Kasumi-1 (cell line): ENCODE measurements around the gene PIPOX.
A peak's percentile ranks its signal among the peaks of the same experiment; 100 is the strongest.
"Not testable (repeated sequence)": the region's sequence is repeated elsewhere in the genome, so short reads cannot be mapped to it uniquely, and the experiment has no call there.

Experiments
- DNase-seq, 2 experiments: peaks; one replicate each; lab custom pipeline; 2025; lab: John Stamatoyannopoulos, UW

The PIPOX gene

DNA sequence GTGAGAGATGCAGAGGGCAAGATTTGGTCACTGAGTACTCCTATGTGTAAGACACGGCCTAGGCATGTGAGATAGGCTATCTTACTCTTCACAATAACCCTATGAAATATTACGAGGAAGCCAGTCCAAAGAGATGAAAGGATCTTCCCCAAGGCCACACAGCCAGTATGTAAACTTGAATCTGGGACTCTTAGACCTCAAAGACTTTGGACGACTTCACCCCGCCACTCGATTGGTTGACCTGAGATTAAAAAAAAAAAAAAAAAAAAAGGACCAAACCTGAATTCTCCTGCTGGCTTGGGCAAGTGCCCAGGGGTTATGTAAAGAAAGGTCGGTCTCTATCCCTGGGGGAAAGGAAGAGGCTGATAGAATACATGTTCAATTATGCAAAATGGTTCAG is 33.1 kb downstream of the PIPOX start:
- no peak for DNase-seq

- no peak for DNase-seq
These were observed 33.8 kb downstream of the PIPOX start for GRCh38 chr17:29076722-29077121.

GRCh38 chr17:29077320-29077719 is 34.4 kb downstream of the PIPOX start:
- DNase-seq, result no peak

DNA sequence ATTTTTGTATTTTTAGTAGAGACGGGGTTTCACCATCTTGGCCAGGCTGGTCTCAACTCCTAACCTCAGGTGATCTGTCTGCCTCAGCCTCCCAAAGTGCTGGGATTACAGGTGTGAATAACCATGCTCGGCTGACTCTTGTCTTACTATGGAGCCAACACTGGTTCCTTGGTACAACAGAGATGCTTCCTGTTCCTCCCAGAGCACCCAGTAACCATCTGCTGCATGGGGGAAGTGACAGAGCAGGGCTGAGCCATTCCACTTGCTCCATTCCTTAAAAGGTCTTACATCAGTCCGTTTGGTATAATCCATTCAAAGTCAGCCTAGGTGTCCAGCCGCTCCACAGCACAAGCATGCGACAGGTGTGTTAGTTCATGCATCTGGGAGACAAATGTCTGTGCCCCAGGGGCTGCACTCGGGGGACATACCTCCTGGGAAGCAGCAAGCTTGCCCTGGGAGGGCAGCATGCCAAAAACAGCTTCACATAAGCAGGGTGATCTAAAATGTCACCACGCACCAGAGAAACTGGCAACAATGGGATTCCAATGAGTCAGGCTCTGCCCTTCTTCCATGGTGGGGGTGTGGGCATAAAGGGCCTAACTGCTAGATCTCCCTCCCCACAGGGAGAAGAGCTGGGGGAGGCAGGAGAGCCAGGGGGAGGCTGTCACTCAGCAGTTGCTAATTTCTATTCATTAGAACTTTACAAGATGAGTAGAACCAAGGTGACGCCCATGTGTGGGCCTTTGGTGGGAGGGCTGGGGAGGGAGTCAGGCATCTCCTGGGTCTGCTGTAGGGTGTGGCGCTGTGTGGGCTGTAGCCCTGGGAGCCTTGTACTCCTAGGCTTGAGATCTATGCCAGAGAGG is 35.5 kb downstream of the PIPOX start:
- peak in 1 of 2 experiments; percentile 10 for DNase-seq

DNA sequence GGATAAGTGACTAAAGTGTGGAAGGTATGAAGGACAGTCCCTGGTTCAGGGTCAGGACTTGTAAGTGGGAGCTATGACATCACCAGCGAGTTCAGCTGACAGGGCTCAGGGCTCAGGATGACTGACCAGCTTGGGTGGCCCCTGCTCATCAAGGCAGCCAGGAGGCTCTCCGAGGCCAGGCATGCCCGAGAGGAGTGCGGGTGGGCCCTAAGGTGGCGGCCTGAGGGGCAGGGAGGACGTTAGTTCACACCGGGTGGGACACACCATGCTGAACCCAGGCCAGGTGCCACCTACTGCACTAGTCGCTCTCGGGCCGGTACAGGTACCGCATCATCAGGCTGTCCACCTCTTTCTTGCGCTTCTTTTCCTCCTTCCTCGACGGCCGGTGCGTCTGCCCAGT is 36.5 kb downstream of the PIPOX start:
- DNase-seq, result no peak

- no peak for DNase-seq
These were observed 36.9 kb downstream of the PIPOX start for GRCh38 chr17:29079887-29080286.

DNA sequence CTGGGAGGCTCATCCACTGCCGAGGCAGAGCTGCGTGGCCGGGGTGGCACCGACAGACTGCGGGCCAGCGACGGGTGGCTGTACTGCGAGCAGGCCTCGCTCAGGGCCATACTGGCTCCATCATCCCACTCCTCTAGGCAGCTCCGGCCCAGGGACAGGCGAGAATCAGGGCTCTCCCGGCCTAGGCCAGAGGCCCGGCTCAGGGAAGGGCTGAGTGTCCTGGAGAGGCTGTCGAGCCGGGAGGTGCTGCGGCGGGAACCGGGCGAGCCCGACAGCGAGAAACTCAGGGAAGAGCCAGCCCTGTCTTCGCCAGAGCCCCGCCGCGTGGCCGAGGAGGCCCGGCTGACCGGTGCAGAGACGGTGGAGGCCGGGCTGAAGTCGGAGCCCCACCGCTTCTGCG is 37.4 kb downstream of the PIPOX start:
- no peak for DNase-seq

- no peak for DNase-seq
These were observed 38.0 kb downstream of the PIPOX start for GRCh38 chr17:29080965-29081364.

- no peak for DNase-seq
These were observed 41.7 kb downstream of the PIPOX start for GRCh38 chr17:29084541-29085146.

DNA sequence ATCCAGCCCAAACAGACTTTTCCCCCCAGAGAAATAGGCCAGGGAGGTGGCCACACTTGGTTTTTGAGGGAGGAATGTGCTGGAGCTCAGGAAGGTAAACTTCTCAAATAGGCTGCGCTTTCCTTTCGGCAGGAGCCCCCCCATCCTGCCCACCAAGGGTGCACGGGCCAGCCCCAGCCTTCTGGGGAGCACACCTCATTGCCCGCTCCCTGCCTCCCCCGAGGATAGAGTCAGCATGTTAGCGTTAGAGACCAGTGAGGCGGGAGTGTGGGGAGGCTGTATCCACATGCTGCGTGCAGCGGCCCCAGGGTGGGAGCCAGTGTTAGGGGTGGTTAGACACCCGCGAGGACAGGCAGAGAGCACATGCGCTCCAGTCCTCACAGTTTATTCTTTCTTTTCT is 42.3 kb downstream of the PIPOX start:
- no peak for DNase-seq

DNA sequence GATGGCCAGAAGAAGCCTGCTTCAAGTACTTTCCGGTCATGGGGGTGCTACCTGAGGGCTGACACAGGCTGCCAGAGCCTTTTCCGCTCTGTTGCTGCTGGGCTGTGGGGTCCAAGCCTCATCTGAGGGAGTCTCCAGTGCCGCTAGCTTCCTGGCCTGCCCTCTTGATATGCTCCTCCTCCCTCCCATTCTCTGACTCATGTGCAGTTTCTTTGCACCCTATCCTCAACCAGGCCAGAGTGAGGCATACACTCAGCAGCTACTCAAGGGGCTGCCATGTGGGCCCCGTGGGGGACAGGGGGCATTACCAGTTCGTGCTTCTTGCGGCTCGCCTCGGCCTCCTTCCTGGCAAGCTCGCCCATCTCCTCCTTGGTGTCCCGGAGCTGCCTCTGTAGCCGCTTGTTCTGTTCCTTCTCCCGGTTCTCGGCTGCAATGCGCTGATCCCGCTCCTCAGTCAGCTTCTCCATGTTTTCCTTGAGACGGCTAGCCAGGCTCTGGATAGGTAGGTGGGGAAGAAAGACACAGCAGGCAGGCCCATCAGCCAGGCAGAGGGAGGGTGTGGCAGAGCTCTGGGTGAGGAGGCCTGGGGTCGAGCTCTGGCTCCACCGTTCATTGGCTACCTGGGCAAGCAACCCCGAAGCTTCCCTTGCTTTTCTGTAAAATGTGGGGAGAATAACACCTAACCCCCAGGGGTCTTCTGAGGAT is 43.8 kb downstream of the PIPOX start:
- no peak for DNase-seq

DNA sequence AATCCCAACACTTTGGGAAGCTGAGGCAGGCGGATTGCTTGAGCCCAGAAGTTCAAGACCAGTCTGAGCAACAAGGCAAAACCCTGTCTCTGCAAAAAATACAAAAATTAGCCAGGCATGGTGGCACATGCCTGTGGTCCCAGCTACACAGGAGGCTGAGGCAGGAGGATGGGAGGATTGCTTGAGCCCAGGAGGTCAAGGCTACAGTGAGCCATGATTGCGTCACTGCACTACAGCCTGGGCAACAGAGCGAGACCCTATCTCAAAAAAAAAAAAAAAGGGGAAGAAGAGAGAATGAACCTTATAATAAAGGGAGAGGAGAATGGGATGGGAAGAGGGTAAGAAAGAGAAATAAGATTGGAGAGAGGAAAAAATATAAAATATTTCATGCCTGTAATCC is 45.8 kb downstream of the PIPOX start:
- DNase-seq, result not testable (repeated sequence)

- no peak for DNase-seq
These were observed 46.7 kb downstream of the PIPOX start for GRCh38 chr17:29089601-29090044.

DNA sequence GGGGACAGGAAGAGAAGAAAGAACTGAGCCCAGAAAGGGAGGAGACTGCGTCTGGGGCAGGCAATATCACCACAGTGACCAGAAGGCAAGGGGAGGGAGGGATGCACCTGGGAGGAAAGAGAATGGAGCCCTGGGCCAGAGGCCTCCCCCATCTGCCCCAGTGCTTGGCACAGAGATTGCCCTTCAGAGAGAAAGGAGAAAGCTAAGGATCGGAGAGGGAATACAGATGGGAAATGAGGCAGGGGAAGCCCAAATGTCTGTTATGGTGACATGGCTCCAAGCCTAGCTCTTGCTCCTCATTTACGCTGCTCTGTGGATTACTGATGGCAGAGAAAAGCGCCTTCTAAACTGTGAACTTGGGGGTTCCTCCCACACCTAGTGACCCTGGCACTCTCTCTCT is 47.2 kb downstream of the PIPOX start:
- no peak for DNase-seq

DNA sequence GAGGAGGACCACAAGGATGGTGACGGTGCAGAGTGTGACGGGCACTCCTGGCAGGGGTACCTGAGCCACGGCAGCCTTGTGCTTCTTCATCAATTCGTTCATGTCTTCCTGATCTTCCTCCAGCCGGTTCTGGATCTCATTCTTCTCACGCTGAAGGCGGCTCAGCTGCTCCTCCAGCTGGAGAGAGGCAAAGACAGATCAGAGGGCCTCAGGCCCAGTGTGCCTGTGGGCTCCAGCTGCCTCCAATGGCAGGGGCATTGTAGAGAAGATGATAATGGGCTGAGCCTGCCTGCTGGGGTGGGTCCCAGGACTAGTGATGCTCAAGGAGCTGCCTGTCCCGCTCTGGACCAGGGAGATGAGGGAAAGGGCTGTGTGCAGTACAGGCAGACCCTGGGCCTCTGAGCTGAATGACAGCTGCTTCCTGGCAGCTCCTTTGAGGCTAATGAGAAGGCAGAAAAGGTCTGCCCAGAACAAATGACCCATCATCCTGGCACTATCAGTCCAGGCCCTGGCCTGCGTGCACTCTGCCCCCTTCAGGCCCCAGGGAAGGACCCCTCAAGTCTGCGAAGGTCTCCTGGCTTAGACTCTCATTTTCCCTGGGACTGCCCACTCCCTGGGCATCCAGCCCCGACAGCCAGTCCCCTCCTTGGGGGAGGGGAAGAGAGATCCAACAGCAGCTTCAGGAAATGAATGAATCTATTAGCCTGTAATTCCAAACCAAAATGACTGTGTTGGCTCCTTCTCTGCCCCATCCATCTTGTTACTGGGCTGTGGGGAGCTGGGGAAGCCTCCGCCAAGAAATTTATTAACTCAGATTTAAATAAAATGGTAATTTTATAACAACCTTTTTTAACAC is 48.0 kb downstream of the PIPOX start:
- no peak for DNase-seq

DNA sequence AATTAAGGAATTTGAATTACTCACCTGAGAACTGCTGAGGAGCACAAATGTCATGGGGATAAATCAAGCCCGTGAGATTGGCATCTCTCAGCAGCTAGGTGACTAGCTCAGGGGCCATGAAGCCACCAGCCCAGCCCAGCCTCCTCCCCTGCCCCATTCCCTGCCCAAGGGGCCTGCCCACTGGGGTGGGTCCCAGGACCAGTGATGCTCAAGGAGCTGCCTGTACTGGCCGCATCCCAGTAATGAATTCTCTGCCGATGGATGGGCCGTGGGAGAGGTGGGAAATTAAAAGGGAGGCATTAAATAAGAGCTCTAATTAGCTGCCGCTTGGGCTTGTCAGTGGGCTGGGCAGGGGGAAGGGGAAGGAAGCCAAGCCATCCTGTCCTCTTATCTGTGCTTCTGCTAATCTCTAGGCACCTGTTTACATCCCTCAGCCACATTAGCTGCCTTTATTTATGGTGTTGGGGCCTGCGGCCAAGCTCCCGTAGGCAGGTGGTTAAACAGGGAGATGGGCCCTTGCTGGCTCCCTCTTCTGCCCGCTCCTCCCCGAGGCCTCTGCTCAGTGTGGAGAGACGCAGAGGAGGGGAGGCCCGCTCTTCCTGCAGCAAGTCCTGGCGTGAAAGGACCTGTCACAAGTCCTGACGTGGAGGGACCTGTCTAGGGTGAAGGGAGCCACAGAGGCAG is 48.8 kb downstream of the PIPOX start:
- no peak for DNase-seq

DNA sequence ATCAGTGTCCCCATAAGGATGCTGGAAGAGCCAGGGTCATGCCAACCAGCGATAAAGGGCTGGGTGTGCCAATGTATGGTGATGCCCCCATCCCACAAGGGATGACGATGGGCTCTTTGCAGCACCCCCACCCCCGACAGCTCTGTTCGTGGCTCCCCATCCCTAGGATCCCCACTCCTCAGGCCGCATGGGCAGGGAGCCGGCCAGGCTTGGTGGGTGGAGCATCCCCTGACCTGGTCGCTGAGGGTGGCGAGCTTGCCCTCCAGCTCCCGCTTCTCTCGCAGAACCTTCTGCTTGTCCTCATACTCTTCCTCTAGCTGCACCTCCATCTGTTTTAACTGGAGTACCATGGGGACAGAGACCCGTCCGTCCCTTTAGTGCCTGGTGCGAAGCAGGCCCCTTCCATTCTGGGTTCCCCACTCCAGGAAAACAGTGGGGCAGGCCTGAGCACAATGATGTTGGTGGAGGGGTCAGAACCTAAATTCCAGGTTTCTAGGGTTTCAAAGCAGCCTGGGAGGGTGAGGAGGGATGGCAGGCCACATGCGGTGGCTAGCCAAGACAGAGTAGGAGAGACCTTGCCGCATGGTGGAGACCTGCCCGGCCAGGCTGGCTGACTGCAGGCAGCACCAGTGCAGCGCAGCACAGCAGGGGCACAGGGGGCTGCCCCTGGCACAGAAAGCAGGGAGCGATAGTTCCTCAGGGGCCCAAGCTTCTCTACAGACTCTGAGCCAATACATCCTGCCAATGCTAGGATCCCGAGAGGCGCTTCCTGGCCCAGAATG is 50.3 kb downstream of the PIPOX start:
- no peak for DNase-seq

- no peak for DNase-seq
These were observed 51.3 kb downstream of the PIPOX start for GRCh38 chr17:29094101-29094708.

GRCh38 chr17:29095439-29095838 is 52.5 kb downstream of the PIPOX start:
- no peak for DNase-seq

GRCh38 chr17:29096094-29096493 is 53.2 kb downstream of the PIPOX start:
- no peak for DNase-seq
